HepG2 (cell line): ENCODE results near the gene CHI3L1.

Experiments
- AFF4 ChIP-seq: sonication (generic); formaldehyde crosslinking; IDR thresholded peaks from 2 replicates; pipeline ENCODE4 v1.4.0; 2020; ENCODE audit warnings: missing genetic modification reagents
- CHD2 ChIP-seq: IDR thresholded peaks from 2 replicates; pipeline ENCODE4 v1.6.1; 2011; ENCODE audit warnings: low read depth, low read length, improper control_type of control experiment
- CSRNP1 ChIP-seq: sonication (generic); formaldehyde crosslinking; IDR thresholded peaks from 2 replicates; pipeline ENCODE4 v1.8.1; 2023; ENCODE audit warnings: mild to moderate bottlenecking, missing genetic modification reagents
- CTCF ChIP-seq: sonication (generic); formaldehyde crosslinking; IDR thresholded peaks from 2 replicates; pipeline ENCODE4 v1.5.0; 2020; ENCODE audit warnings: mild to moderate bottlenecking, missing genetic modification reagents, moderate library complexity
- EZH2 ChIP-seq: conservative IDR thresholded peaks from 2 replicates; pipeline ENCODE4 v1.6.1; 2012; ENCODE audit warnings: mild to moderate bottlenecking, low read depth, low read length, moderate library complexity
- PRDM10 ChIP-seq: sonication (generic); formaldehyde crosslinking; IDR thresholded peaks from 2 replicates; pipeline ENCODE4 v1.4.0; 2020; ENCODE audit warnings: low read depth, missing genetic modification reagents
- SIN3A ChIP-seq: IDR thresholded peaks from 2 replicates; pipeline ENCODE4 v1.6.1; 2011; ENCODE audit warnings: low read depth, mild to moderate bottlenecking, control low read depth, low read length, borderline replicate concordance
- STAG1 ChIP-seq: sonication (generic); formaldehyde crosslinking; IDR thresholded peaks from 2 replicates; pipeline ENCODE4 v1.4.0; 2020; ENCODE audit warnings: missing genetic modification reagents
- TEF ChIP-seq: sonication (generic); formaldehyde crosslinking; IDR thresholded peaks from 2 replicates; pipeline ENCODE4 v1.5.0; 2020; ENCODE audit warnings: missing genetic modification reagents
- ZFX ChIP-seq: sonication (generic); formaldehyde crosslinking; IDR thresholded peaks from 2 replicates; pipeline ENCODE4 v1.4.0; 2020; ENCODE audit warnings: mild to moderate bottlenecking, low read depth, missing genetic modification reagents, moderate library complexity

- TF ChIP-seq SIN3A (no peak), ZFX (CRISPR knock-in tag) (no peak), CHD2 (no peak), CTCF (no peak), STAG1 (CRISPR knock-in tag) (no peak), CSRNP1 (no peak), TEF (CRISPR knock-in tag) (no peak), PRDM10 (CRISPR knock-in tag) (no peak), AFF4 (CRISPR knock-in tag) (no peak), EZH2 (no peak)
These were observed 33.4 kb upstream of the CHI3L1 start for GRCh38 chr1:203219934-203220333.
